Ovary (tissue), 9 donors: ENCODE measurements around the gene GPR25. TPM values are rescaled to one million over a fixed set of nuclear protein-coding genes. Genes with fewer than 3 reads are reported as not detected.

Source experiments
- DNase-seq, 5 donors: peaks; one replicate each; pipeline ENCODE4 v3.0.0-alpha.2; 2019 to 2020
- H3K27ac ChIP-seq, 2 donors: fragments of 200-600 bp; one replicate each; pipeline versions ENCODE4 v1.5.1 to v1.8.0; 2019 to 2022
- H3K27me3 ChIP-seq: fragments of 200-600 bp; one replicate; pipeline ENCODE4 v1.8.0; 2022
- H3K36me3 ChIP-seq: fragments of 200-600 bp; sonication (generic); one replicate; pipeline ENCODE4 v1.5.1; 2019
- H3K4me1 ChIP-seq: one replicate; pipeline ENCODE4 v1.8.1; 2013; ENCODE audit warnings: mild to moderate bottlenecking, moderate library complexity; ENCODE audit not compliant: insufficient read depth
- H3K4me3 ChIP-seq: fragments of 200-600 bp; sonication (generic); one replicate; pipeline ENCODE4 v1.5.1; 2017
- H3K9me3 ChIP-seq, 2 donors: fragments of 200-600 bp in 1 of 2; sonication (generic) in 1 of 2; one replicate each; pipeline versions ENCODE4 v1.5.1 to v1.8.1; 2013 to 2019; ENCODE audit warnings: mild to moderate bottlenecking in 1 of 2, moderate library complexity in 1 of 2
- CTCF ChIP-seq, 3 donors: fragments of 450-650 bp in 2 of 3; fragments of 200-600 bp in 1 of 3; IDR thresholded peaks; one replicate each; pipeline versions ENCODE4 v1.5.1 to v1.8.0; 2016 to 2022; ENCODE audit warnings: antibody characterized with exemption in 3 of 3, mild to moderate bottlenecking in 1 of 3
- EP300 ChIP-seq: sonication (generic); formaldehyde crosslinking; IDR thresholded peaks from one replicate; pipeline ENCODE4 v1.6.1; 2017; ENCODE audit warnings: antibody characterized with exemption
- POLR2A ChIP-seq: fragments of 450-650 bp; IDR thresholded peaks from one replicate; pipeline ENCODE4 v1.6.1; 2017; ENCODE audit warnings: antibody characterized with exemption, mild to moderate bottlenecking, moderate library complexity
- WGBS, 3 donors: extraction: QIAGEN DNeasy Blood & Tissue Kit in 1 of 3; methylation state at CpG; one replicate each; pipeline versions ENCODE4 v1.1.5 to v1.1.7; 2013 to 2017; 5-methylcytosine and 5-hydroxymethylcytosine counted together
- intact Hi-C, 4 donors: fragments of 100-400 bp; cut with DNase I; formaldehyde crosslinking; loops; one replicate each; pipeline versions ENCODE4 v1.11.0 to v1.15.1; 2022 to 2023
- polyA plus RNA-seq, 2 donors: library from polyadenylated mRNA; stranded (reverse); fragments of 200-250 nt in 1 of 2; fragments of 350-450 nt in 1 of 2; fragmentation: Illumina TruSeq in 1 of 2; extraction: RNeasy Lipid Tissue Mini Kit (QIAGEN cat#74804) in 1 of 2; gene quantifications; one replicate each; pipeline ENCODE4 v1.2.3, GENCODE V29; 2013 to 2014
- total RNA-seq, 7 donors: library from RNA; depleted of rRNA in 2 of 7; stranded (reverse); fragments of >200 nt in 2 of 7; fragmentation: NEBNext Ultra II Directional in 3 of 7; extraction: Animal tissue kit (Norgen Biotek cat#: 25700) in 3 of 7; gene quantifications; one replicate each; pipeline versions ENCODE4 v1.1.0 to v1.2.4, GENCODE V29; 2016 to 2023
- donor health status: DM: no; HTN: no; CAD: no; lungs with moderate emphysema.
- donor health status: DM: no; HTN: no; CAD: no.
- donor health status: Bipolar disorder and iron deficiency.
- donor health status: DM: yes; HTN: yes; CAD: no.
- donor health status: DM: no; HTN: no; CAD: no.
- donor health status: DM: yes; HTN: yes; CAD: no.

GPR25 gene
- total and polyA plus RNA-seq, 9 donors: 0.06 TPM; not detected in 8

- H3K36me3 ChIP-seq: no peaks in the 10 kb centered on the region
- no peak for DNase-seq
- H3K4me1 ChIP-seq: no peaks in the 10 kb centered on the region
- no peak overlapping the region for H3K4me3 ChIP-seq
- no peak overlapping the region for H3K27ac ChIP-seq
- no peaks in the 10 kb centered on the region for H3K27me3 ChIP-seq
- no peak for TF ChIP-seq CTCF (IDR thresholded peaks at IDR 0.05)
- no peak for TF ChIP-seq EP300
- intact Hi-C loops: no loop called here
- 86 to 91% (median 90%) methylated on average over 8 of the region's 8 CpGs for WGBS, 3 donors
- H3K9me3 ChIP-seq: no peaks in the 10 kb centered on the region
Measured at GRCh38 chr1:200895443-200895789, 22.6 kb downstream of the GPR25 start.

DNA sequence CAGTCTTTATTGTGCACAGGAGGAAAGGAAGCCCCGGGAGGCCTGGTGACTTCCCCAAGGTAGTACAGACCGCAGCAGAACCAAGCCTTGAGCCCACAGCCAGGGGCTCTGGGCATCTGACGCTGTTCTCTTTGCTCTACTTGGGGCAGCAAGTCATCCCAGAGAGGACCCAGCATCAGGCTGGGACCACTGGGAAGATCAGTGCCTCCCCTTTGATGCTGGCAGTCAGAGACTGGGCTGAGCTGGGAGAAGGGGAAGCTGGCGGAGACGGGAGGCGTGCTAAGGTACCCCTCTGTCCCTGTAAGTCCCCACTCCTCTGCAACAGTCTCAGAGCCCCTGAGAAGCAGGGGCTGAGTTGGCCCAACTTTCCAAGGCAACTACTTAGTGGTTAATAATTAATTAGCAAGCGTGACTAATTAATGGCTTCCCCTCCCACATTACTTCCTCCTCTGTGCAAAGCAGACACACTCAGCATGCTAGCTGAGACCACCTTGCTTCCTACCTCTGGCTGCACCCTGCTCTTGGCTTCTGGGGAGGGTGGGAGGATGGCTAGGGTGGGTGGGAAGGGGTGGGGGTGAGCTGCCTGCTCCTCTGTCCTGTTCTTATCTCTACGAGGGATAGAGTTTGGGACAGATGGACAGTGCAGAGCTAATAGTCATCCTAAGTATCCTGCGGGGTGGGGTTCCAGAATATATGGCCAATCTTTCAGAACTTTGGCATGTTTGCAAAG is 23.2 kb downstream of the GPR25 start:
- intact Hi-C loops: no loop called here
- DNase-seq: peak in 1 of 5 donors; percentile 7
- no peaks in the 10 kb centered on the region for H3K4me1 ChIP-seq
- WGBS, 3 donors: 79 to 86% (median 84%) methylated on average over 9 of the region's 9 CpGs
- no peak for TF ChIP-seq POLR2A
- no peak for TF ChIP-seq EP300
- TF ChIP-seq CTCF (IDR thresholded peaks at IDR 0.05): no peak
- H3K27ac ChIP-seq: no peak overlapping the region
- H3K36me3 ChIP-seq: no peaks in the 10 kb centered on the region
- no peak overlapping the region for H3K4me3 ChIP-seq
- H3K9me3 ChIP-seq: no peaks in the 10 kb centered on the region
- H3K27me3 ChIP-seq: no peaks in the 10 kb centered on the region

GRCh38 chr1:200896531-200897196 is 23.9 kb downstream of the GPR25 start:
- Histone ChIP-seq H3K27me3 (no peaks in the 10 kb centered on the region), H3K4me1 (no peaks in the 10 kb centered on the region), H3K4me3 (no peak overlapping the region), H3K9me3 (no peaks in the 10 kb centered on the region), H3K36me3 (no peaks in the 10 kb centered on the region), H3K27ac (no peak overlapping the region)
- WGBS, 3 donors: 43 to 55% (median 53%) methylated on average over 10 of the region's 10 CpGs
- TF ChIP-seq EP300 (no peak), CTCF (IDR thresholded peaks at IDR 0.05) (no peak), POLR2A (no peak)
- intact Hi-C loops: no loop called here
- no peak for DNase-seq

- Histone ChIP-seq H3K4me3 (no peak overlapping the region), H3K27me3 (no peaks in the 10 kb centered on the region), H3K4me1 (no peaks in the 10 kb centered on the region), H3K27ac (no peak overlapping the region), H3K36me3 (no peaks in the 10 kb centered on the region), H3K9me3 (no peaks in the 10 kb centered on the region)
- WGBS, 3 donors: 92 to 96% (median 95%) methylated on average over 5 of the region's 5 CpGs
- intact Hi-C loops: no loop called here
- TF ChIP-seq CTCF (IDR thresholded peaks at IDR 0.05) (no peak), EP300 (no peak), POLR2A (no peak)
- DNase-seq: no peak
Measured at GRCh38 chr1:200897259-200897658, 24.5 kb downstream of the GPR25 start.
